CMK (cell line): Measurements from ENCODE around the gene KCNN1.
"Not testable (repeated sequence)": the region's sequence is repeated elsewhere in the genome, so short reads cannot be mapped to it uniquely, and the experiment has no call there.

ENCODE experiments used
- DNase-seq: peaks from one replicate; pipeline ENCODE4 v3.0.0-alpha.2; 2010; ENCODE audit warnings: low read depth

The KCNN1 gene

DNA sequence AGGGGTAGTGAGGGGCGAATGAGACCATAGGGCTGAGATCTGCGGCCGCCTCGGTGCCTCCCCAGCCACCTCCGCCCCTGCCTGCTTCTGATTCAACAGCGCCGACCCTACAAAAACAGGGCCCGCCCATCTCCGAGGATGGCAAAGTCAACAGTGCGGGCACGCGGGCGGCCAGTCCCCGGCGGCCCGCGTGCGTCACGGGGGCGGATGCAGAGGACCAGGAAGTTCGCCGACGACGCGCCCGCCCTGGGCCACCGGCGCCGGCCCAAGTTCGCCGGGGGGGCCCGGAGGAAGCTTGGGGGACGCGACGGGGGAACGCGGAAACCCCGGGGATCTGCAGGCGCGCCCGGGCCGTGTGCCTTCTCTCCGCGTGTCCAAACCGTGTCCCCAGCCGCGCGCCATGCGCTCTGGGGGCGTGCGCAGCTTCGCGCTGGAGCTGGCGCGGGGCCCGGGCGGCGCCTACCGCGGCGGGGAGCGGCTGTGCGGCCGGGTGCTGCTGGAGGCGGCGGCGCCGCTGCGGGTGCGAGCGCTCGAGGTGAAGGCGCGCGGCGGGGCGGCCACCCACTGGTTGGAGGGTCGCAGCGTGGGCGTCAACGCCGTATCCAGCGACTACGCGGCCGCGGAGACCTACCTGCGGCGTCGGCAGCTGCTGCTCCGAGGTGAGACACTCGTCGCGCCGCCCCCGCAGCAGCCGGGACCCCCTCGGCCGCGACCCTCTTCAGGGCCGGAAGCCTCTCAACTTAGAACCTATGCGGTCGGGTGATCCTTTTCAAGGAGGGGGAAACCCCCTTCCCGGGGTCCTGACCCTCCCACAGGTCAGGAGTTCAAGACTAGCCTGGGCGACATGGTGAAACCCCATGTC is 34.2 kb downstream of the KCNN1 start:
- peak; percentile 62 for DNase-seq

DNA sequence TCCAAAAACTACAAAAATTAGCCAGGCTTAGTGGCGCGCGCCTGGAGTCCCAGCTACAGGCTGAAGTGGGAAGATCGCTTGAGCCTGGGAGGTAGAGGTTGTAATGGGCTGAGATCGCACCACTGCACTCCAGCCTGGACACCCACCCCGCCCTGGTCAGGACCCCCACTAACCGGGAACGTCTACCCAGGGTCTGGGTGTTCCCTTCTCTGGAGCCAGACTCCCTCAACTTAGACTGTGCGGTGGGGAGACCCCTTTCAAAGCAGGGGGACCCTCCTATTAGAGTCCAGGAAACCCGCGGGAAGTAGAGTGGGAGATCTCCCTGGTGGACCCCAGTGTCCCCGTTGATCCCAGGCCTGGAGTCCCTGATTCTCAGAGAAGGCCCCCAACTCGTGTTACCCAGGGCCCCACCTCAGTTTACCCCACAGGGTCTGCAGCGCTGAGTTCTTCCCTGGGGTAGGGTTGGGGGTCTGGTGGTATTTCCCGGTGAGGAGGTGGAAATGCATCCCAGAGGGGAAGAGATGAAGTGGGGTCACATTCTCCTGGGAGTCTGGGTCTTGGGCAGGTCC is 35.0 kb downstream of the KCNN1 start:
- no peak for DNase-seq

DNA sequence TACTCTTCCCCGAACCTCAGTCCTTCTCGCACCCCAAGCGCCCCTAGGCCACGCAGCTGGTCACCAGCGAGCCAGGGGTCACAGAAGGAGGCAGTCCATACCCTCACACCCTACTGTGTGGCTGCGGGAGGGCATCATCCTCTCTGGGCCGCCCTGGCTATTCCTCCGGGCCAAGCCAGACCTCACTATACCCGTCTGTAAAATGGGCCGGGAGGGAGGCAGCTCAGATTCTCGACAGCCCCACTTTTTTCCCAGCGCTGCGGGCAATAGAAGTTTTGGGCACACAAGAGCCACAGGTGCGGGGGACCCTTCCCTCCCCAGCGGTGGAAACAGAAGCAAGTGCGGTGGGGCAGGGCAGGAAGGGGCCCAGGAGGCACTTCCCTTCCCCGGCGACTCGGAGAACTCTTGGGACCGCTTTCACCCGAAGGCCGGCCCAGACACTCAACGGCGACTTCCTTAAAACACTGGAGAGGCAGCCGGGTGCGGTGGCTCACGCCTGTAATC is 35.5 kb downstream of the KCNN1 start:
- DNase-seq = no peak

DNA sequence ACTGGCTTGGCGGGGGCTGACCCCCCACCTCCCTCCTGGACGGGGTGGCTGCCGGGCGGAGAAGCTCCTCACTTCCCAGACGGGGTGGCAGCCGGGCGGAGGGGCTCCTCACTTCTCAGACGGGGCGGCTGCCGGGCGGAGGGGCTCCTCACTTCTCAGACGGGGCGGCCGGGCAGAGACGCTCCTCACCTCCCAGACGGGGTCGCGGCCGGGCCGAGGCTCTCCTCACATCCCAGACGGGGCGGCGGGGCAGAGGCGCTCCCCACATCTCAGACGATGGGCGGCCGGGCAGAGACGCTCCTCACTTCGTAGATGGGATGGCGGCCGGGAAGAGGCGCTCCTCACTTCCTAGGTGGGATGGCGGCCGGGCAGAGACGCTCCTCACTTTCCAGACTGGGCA is 38.8 kb downstream of the KCNN1 start:
- not testable (repeated sequence) for DNase-seq

DNA sequence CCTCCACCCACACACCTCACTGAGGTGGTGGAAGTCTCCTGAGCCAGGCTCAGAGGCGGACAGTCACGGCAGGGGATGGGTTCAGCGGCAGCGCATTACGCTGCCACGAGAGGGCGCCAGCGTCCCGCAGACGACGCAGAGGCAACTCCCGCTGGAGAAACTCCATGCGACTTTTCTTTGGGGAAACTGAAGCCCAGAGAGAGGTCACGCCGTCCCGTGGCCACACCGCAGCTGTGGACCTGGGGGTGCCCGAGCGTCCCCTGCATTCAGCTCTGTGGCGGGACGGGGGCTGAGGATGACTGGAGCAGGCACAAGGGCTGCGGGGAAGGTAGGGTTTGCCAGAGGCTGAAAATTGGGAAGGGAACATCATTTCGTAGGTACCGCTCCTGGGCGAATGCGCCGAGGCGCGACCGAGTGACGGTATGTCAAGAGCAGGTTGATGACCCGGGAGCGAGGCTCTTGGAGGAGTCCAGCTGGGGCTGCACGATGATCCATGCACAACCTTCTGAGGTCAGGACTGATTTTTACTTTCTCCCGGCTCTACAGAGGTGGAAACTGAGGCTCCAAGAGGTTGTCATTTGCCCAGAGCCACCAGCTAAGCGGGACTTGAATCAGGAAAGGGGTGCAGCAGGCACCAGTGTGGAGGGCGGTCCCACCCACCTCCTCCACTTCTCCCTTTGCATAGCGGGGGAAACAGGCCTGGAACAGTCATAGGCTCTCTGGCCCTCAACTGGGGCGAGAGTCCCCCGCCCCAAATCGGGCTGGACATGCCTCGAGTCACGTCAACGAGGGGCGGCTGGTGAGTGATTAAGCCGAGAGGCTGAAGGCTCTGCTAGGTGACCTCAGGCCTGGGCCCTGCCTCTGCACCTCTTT is 40.4 kb downstream of the KCNN1 start:
- DNase-seq = no peak

DNA sequence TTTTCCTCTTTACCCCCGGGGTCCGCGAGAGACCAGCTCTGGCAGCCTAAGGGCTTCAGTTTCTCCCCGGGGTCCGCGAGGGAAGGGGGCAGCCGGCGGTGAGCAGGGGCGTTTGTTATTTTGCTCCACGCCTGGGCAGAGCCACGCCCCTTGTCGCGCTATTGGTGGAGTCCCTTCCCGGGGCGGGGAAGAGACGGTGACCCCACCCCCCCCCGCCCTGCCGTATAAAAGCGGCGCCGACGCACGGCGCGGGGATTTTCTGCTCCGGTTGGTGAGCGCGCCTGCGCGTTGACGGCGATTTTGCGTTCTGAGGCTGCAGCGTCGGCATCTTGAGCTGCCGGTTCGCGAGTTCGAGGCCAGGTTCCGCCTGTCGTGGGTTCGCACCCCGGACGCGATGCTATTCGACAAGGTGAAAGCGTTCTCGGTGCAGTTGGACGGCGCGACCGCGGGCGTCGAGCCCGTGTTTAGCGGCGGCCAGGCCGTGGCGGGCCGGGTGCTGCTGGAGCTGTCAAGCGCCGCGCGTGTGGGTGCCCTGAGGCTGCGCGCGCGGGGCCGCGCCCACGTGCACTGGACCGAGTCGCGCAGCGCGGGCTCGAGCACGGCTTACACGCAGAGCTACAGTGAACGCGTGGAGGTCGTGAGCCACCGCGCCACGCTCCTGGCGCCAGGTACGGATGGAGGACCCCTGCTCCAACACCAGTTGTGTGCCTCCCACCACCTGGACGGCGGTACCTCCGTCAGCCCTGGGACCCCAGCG is 41.2 kb downstream of the KCNN1 start, which contains the start of gene ARRDC2:
TSS of gene ARRDC2 (plus strand) at position 254 of the 757 bp plus-strand sequence. CDS start at position 395, 141 bp downstream.
- DNase-seq = no peak

DNA sequence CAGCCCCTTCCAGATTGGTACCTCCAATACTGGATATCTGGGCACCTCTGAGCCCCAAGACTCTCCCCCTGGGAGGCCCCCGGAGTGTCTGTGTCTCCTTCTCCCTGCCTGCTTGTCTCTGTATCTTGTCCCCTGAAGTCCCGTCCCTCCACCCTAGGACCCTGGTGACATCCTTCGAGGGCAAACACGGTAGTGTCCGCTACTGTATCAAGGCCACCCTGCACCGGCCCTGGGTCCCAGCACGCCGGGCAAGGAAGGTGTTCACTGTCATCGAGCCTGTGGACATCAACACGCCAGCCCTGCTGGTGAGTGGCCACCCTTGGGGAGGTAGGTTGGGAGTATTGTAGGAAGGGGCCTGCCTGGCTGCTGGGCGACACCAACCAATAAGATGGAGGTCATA is 41.9 kb downstream of the KCNN1 start:
- no peak for DNase-seq

DNA sequence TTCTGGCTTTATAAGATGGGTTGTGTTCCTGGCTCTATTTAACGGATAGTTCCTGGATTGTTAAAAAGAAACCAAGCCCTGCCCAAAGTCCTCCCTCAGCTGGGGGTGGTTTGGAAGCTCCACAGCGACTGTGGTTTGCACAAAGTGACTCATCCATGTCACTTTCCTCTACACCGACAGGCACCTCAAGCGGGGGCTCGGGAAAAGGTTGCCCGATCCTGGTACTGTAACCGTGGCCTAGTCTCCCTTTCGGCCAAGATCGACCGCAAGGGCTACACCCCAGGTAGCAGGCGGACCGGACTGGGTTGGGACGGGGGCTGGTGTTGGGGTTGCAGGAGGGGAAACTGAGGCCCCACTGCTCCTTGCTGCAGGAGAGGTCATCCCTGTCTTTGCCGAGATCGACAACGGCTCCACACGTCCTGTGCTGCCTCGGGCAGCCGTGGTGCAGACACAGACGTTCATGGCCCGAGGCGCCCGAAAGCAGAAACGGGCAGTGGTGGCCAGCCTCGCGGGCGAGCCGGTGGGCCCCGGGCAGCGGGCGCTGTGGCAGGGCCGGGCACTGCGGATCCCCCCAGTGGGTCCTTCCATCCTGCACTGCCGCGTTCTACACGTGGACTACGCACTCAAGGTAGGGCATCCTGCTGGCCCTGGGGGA is 42.6 kb downstream of the KCNN1 start:
- DNase-seq = no peak

DNA sequence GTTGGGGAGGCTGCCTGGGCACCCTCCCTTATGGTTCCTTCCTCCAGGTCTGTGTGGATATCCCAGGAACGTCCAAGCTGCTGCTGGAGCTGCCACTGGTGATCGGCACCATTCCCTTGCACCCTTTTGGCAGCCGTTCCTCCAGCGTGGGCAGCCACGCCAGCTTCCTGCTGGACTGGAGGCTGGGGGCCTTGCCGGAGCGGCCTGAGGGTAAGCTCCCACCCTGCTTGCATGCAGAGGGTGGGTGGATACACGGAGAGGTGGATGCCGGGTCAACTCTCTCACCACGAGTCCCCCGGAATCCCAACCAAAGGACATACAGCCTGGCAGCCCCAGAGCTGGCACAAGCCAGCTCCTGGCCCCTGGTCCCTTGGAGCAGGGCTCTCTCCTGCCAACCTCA is 43.2 kb downstream of the KCNN1 start:
- DNase-seq = no peak

DNA sequence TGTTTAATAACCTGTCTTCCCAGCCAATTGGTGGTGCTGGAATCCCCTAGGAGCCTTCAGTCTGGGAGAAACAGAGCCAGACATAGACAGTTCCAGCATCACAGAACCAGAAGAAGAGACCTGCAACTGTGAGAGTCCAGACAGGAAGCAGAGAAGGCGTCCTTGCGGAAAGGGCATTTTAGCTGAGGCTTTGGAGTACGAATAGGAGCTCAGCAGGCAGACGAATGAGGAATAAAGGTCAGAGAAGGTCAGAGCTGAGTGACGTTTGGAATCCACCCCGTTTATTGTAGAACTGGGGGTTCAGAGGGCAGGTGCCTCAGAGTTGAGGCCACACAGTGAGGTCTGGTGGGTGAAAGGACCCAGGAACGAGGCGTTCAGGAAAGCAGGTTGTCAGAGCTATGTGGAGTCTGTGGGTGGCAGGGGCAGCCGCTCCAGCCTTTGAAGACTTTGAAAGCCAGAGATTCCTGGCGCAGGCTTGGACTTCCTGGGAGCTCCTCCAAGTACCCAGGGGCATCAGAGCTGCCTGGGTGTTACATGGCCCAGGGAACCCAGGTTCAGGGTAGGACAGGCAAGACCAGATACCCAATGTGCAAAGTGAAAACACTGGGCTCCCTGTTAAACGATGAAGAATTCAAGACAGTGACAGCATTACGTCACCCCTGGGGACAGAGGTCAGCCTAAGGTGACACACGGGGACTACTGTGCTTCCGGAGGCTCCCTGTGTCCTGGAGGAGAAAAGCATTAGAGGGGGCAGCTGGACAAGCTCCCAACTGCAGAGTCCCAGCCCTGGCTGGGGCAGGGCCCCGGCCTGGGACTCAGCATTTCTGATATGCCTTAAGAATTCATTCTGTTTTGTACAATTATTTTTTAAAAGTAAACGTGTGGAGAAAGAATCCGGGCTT is 46.6 kb downstream of the KCNN1 start:
- no peak for DNase-seq

DNA sequence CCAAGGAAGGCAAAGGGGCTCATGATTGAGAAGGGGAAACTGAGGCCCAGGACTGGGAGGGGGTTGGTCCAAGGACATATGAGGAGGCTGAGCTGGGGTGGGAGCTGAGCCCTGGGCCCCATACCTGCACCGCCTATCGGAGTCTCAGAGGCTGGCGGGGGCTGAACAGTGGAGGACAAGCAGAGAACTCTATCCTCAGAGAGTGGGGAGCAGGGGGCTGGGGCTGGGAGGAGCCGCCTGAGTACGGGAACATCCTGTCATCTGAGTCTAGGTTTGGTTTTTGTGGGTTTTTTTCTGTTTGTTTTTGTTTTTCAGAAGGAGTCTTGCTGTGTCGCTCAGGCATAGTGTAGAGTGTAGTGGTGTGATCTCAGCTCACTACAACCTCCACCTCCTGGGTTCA is 47.3 kb downstream of the KCNN1 start:
- DNase-seq = no peak

DNA sequence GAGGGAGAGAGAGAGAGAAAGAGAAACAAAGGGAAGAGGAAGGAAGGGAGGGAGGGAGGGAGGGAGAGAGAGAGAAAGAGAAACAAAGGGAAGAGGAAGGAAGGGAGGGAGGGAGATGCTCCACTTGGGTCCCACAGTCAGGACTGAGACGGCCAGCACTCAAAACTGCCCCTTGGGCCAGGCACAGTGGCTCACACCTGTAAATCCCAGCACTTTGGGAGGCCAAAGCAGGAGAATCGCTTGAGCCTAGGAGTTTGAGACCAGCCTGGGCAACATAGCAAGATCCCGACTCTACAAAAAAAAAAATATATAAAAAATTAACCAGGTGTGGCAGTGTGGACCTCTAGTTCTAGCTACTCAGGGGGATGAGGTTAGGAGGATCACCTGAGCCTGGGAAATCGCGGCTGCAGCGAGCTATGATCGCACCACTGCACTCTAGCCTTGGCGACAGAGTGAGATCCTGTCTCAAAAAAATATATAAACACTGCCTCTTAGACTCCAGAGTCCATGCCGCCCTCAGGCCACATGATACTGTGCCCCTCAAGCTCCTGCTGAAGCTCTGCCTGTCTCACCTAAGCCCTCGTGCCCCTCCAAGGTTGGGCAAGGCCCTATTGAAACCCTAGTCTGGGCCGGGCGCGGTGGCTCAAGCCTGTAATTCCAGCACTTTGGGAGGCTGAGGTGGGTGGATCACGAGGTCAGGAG is 49.5 kb downstream of the KCNN1 start:
- no peak for DNase-seq

DNA sequence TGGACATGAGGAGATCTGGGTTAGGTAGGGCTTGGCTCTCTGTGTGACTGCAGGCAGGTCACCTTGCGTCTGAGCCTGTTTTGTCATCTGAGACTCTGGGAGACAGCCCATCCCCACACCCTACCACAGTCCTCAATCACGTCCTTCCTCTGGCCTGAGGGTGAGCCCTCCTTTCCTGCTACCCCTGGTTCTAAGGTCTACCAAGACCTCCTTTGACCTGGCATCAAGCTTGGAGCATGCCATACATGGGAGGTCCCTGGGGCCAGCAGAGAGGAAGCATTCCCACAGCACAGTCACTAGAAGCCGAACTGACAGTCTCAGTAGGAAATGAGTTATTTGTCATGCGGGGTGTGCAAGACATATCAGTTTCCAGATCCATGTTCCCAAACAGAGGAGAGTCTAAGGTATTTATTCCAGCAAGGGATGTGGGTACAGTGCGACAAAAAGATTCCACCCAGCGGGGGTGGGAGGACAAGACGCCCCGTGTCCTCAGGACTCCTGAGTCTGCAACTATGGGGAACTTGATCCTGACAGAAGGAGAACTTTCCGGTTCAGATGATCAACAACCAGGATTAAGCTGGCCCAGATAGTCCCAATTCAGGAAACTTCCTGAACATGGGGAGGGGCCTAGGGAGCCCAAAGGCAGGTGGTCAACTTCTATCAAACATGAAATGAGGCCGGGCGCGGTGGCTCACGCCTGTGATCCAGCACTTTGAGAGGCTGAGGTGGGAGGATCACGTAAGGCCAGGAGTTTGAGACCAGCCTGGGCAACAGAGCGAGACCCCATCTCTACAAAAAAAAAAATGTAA is 50.6 kb downstream of the KCNN1 start:
- DNase-seq = no peak

DNA sequence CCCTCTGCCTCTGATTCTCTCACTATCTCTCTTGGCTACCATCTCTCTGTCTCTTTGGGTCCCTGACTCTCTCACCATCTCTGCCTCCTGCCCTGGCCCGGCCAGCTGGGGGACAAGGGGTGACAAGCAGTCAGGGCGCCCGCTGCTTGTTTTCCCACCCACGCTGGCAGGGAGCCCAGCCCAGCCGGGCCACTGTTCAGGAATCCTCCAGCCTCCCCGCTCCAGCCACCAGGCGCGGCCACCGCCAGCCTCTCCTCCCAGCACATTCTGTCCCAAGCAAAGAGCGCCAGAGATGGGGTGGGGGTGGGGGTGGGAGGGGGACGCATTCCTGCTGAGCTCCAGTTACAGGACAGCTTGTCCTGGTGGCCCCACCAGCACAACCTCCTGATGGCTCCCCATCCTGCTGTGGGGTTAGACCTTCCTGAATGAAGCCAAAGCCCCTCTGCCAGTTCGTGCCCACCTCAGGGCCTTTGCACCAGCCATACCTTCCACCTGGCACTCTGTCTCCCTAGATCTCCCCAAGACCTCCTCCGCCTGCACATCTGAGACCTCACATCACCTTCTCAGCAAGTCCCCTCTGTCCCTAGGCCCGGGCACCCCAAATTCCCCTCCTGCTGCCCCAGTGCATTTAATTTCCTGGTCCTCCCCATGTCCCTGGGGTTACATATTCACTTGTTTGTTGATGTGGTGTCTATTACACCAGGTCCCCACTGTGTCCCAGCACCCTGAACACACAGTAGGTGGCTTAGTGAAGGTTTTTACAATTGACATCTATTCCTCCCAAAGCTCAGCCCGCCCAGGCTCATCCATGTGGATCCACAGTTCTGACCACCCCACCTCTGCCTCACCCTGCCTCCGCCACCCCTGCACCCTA is 53.5 kb downstream of the KCNN1 start:
- DNase-seq = no peak

DNA sequence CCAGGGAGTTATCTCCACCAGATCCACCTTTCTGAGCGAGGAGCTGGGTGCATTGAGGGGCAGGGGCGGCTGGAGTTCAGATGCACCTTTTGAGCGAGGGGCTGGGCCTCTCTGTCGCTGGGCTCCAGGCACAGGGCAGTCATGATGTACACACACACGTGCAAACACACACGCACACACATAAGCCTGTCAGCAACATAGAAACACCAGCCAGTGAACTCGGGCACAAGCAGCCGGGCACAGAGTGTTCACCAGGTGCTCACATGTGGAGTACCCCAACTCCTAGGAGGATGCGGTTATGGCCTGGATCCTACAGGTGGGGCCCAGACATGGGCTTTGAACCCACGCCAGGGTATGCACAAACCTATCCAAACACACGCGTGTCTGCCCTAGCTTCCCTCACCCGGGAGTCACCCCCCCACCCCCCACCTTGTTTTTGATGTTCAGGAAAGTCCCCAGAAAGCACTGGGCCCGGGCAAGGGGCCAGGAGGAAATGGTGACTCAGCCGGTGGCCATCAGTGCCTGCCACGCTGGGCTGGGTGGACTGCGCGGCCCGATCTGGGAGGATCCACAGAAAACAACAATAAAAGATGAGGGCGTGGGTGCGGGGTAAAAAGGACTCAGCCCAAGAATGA is 54.3 kb downstream of the KCNN1 start:
- DNase-seq = no peak

DNA sequence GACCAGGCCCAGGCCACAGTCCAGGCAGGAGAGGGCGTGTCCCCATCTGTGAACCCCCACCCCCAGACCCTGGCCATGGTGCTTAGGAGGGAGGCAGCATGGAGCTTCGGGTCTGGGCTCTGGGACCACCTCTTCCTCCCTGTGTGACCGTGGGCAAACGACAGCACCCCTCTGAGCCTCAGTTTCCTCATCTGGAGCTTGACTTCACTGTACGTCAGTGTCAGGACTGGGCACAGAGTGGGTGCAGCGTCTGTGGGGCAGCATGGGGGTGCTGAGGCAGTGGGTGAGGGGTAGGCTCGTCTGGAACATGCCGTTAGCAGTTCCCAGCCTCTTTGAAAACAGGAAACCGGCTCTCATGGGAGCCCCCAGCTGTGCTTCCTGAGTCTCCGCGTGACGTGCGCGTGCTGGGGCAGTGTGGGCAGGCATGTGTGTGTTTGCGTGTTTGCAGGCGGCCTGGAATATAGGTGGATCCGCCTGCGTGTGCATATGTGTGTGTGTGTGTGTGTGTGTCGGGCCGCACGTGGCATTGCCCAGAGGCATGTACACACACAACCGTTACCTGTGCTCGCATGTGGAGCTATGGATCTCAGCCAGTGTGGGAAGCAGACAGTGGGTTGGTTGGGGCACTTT is 56.8 kb downstream of the KCNN1 start:
- peak; percentile 63 for DNase-seq

DNA sequence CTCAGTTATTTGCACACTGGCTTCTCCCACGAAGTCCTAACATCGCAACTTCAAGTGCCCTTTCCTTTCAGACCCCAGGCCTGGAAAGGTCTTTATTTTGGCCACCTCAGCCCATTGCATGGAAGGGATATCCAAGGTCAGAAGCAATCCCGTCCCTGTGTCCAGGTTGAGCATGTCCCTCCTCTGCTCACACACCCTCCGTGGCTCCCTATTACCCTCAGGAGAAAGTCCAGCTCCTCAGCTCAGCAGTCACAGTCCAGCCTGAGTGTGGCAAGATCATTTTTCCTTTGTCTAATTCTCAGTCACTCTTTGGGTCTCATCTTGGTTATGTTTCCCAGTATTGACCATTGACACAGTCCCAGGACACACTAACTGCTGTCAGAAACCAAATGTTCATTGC is 60.2 kb downstream of the KCNN1 start:
- no peak for DNase-seq
